Vagina (tissue), 2 donors: ENCODE measurements around the gene ABHD5.

Experiments
- POLR2A ChIP-seq, 2 donors: fragments of 450-650 bp; IDR thresholded peaks; one replicate each; pipeline ENCODE4 v1.6.1; 2017; ENCODE audit warnings: antibody characterized with exemption in 2 of 2, mild to moderate bottlenecking in 2 of 2, moderate library complexity in 2 of 2
- POLR2AphosphoS5 ChIP-seq, 2 donors: sonication (generic); formaldehyde crosslinking; IDR thresholded peaks; one replicate each; pipeline ENCODE4 v1.9.0; 2017; ENCODE audit warnings: antibody characterized with exemption in 2 of 2, mild to moderate bottlenecking in 2 of 2, low read depth in 1 of 2; ENCODE audit not compliant: insufficient read depth in 1 of 2
- TF ChIP-seq, protein P1 (sequence below), 3 experiments: fragments of 450-650 bp in 2 of 3; fragments of 200-600 bp in 1 of 3; sonication (generic) in 1 of 3; IDR thresholded peaks; one replicate each; pipeline ENCODE4 v1.5.1; 2017 to 2019; ENCODE audit warnings: antibody characterized with exemption in 3 of 3, mild to moderate bottlenecking in 2 of 3, moderate library complexity in 2 of 3

- TF ChIP-seq, protein P1, sequence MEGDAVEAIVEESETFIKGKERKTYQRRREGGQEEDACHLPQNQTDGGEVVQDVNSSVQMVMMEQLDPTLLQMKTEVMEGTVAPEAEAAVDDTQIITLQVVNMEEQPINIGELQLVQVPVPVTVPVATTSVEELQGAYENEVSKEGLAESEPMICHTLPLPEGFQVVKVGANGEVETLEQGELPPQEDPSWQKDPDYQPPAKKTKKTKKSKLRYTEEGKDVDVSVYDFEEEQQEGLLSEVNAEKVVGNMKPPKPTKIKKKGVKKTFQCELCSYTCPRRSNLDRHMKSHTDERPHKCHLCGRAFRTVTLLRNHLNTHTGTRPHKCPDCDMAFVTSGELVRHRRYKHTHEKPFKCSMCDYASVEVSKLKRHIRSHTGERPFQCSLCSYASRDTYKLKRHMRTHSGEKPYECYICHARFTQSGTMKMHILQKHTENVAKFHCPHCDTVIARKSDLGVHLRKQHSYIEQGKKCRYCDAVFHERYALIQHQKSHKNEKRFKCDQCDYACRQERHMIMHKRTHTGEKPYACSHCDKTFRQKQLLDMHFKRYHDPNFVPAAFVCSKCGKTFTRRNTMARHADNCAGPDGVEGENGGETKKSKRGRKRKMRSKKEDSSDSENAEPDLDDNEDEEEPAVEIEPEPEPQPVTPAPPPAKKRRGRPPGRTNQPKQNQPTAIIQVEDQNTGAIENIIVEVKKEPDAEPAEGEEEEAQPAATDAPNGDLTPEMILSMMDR (IDR thresholded peaks at IDR 0.05), result no peak
- TF ChIP-seq POLR2AphosphoS5 (IDR thresholded peaks at IDR 0.05; ENCODE audit: insufficient read depth in 1 of 2, low read depth in 1 of 2) (no peak), POLR2A (IDR thresholded peaks at IDR 0.05) (no peak)
These were observed 46.1 kb downstream of the ABHD5 start for GRCh38 chr3:43736558-43737440.
